ENCODE data around the gene MAL.

MAL gene

DNA sequence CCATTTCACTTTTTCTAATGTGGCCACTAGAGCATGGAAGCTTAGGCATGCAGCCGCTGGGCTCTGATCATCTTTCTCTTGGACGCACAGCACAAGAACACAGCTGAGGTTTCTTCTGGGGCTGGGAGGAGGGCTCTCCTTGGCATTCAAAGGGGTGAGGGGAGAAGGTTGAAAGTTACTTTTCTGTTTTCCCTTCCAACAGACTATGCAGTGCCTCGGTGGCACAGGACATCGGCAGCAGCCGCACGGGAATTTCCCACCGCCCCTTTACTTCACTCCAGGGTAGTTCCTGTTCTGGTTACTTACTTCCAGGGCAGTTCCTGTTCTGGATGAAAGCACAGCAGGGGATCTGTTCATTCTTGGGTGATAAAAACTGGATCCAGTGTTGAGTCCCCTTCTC lies 18.9 kb upstream of the MAL start:
- Mint-ChIP-seq H3K27me3 (peaks cover 12% of the 10 kb centered on the region), H3K4me1 (no peaks in the 10 kb centered on the region), H3K9me3 (no peaks in the 10 kb centered on the region), H3K36me3 (no peaks in the 10 kb centered on the region), H3K27ac (no peak overlapping the region), H3K4me3 (no peak overlapping the region)
- no peak for ATAC-seq

DNA sequence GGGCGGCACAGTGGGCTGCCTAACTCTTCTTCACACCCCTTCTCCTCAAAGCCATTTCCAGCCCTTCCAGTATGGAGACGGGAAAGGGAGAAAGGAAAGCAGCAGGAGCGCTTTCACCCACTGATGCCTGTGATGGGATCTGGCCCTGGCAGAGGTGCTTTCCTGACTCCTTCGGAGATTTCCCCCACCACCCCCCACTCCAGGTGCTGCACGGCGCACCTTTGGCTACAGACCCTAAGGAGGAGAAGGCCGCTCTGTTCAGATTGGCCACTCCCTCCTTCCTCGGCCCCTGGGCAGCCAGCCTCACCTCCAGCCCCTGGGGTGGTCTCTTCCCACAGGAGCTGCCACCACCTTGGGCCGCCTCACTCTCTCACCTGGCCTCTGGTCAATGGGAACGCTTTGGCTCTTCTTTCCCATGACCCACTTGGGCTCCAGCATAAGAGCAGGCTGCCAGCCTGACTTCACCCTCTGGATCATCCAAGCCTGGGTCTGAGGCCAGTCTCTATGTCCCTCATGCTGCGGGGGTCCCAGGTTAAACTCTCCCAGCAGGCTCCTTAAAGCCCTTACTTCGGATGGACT lies 18.4 kb upstream of the MAL start:
- H3K4me3 Mint-ChIP-seq = no peak overlapping the region
- H3K27ac Mint-ChIP-seq = no peak overlapping the region
- no peaks in the 10 kb centered on the region for H3K36me3 Mint-ChIP-seq
- H3K9me3 Mint-ChIP-seq = no peaks in the 10 kb centered on the region
- peaks cover 14% of the 10 kb centered on the region for H3K27me3 Mint-ChIP-seq
- H3K4me1 Mint-ChIP-seq = no peaks in the 10 kb centered on the region
- no peak for ATAC-seq

DNA sequence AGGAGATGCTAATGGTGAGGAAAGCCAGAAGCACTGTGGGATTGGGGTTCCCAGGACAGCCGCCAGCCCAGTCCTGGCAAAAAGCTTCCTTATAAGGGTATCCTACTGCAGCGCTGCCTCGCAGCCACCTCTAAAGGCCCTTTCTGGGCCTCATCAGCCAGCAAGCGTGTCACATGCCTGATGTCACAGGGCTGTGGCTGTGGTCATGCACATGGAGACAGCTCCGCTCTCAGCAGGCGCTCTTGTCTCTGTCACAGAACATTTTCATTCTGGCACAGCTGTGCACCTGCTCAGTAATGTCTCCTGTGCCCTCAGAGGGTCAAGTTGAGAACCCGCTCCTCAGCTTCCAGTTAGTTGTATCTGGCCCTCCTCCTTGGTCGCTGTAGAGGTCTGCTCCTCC lies 17.7 kb upstream of the MAL start:
- H3K4me1 Mint-ChIP-seq = no peaks in the 10 kb centered on the region
- H3K9me3 Mint-ChIP-seq = no peaks in the 10 kb centered on the region
- no peak for ATAC-seq
- peaks cover 21% of the 10 kb centered on the region for H3K27me3 Mint-ChIP-seq
- no peak overlapping the region for H3K4me3 Mint-ChIP-seq
- no peak overlapping the region for H3K27ac Mint-ChIP-seq
- H3K36me3 Mint-ChIP-seq = no peaks in the 10 kb centered on the region

DNA sequence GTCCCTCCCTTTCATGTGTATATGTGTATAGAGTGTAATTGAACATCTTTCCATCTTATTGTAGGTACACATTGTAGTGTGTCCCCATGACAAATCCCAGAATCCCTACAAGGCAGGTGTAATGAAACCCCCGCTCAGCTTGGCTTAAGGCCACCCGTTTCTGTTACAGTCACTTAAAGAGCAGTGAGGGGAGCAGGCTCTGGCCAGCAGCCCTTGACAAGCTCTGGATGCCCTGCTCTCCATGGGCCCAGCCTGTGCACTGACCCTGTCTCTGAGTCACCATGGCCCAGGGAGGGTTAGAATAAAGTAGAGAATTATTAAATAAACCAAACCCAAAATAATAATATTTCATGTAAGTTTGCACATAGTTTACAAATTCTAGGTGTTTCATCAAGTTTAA lies 17.2 kb upstream of the MAL start:
- ATAC-seq = no peak
- H3K4me1 Mint-ChIP-seq = no peaks in the 10 kb centered on the region
- peaks cover 25% of the 10 kb centered on the region for H3K27me3 Mint-ChIP-seq
- no peaks in the 10 kb centered on the region for H3K36me3 Mint-ChIP-seq
- no peaks in the 10 kb centered on the region for H3K9me3 Mint-ChIP-seq
- H3K27ac Mint-ChIP-seq = no peak overlapping the region
- H3K4me3 Mint-ChIP-seq = no peak overlapping the region

DNA sequence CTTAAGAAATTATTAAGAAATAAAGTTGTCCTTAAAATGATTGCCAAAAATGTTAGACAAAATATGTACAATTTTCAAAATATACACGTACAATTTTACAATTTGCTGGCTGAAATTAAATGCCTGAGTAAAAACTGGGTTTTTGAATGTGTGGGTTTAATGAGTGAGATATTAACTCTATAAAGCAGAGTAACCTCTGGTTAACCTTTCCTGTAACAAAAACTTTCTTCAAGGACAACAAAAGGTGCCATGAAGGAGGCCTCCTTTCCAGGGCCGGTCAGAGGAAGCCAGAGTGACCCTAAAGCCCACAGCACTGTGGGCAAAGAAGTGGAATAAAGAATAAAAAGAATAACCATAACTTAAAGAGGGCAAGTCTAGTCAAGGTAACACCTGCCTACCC lies 16.5 kb upstream of the MAL start:
- Mint-ChIP-seq H3K4me3 (no peak overlapping the region), H3K4me1 (no peaks in the 10 kb centered on the region), H3K27me3 (peaks cover 23% of the 10 kb centered on the region), H3K9me3 (no peaks in the 10 kb centered on the region), H3K36me3 (no peaks in the 10 kb centered on the region), H3K27ac (no peak overlapping the region)
- ATAC-seq = no peak

DNA sequence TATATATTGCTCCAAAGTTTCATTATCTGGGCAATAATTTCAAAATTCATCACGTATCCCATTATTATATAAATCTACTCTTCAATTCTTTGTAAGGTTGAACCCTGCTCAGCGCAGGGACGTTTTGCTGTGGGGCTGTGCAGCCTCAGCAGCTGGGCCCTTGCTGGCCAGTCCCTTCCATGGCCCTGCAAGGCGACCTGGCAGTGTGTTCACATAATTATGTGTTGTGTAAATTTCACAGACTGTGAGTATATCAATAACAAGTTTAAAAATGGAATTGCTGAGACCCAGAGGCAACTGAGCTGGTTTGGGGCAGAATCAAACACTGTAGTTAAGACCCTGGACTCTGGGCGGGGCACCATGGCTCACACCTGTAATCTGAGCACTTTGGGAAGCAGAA lies 16.1 kb upstream of the MAL start:
- Mint-ChIP-seq H3K9me3 (no peaks in the 10 kb centered on the region), H3K36me3 (no peaks in the 10 kb centered on the region), H3K27me3 (peaks cover 23% of the 10 kb centered on the region), H3K27ac (no peak overlapping the region), H3K4me1 (no peaks in the 10 kb centered on the region), H3K4me3 (no peak overlapping the region)
- ATAC-seq = no peak

DNA sequence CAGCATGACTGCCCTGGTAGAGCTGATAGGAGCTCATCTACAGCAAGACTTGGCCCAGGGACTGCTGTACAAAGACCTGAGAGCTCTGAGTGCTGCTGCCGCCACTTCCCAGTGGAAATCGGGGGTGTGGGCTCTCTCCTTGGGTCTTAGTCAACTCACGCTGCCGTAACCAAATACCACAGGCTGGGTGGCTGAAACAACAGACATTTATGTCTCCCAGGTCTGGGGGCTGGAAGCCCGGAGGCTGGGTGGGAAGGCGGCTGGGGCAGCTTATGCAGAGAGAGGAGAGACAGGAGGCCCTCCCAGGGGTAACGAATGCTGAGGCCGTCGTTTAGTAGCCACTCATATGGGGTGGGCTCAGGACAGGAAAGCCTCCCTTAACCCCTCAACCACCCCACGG lies 15.4 kb upstream of the MAL start:
- H3K4me1 Mint-ChIP-seq = no peaks in the 10 kb centered on the region
- no peaks in the 10 kb centered on the region for H3K36me3 Mint-ChIP-seq
- no peaks in the 10 kb centered on the region for H3K9me3 Mint-ChIP-seq
- H3K27ac Mint-ChIP-seq = no peak overlapping the region
- H3K27me3 Mint-ChIP-seq = peaks cover 20% of the 10 kb centered on the region
- no peak for ATAC-seq
- H3K4me3 Mint-ChIP-seq = no peak overlapping the region

DNA sequence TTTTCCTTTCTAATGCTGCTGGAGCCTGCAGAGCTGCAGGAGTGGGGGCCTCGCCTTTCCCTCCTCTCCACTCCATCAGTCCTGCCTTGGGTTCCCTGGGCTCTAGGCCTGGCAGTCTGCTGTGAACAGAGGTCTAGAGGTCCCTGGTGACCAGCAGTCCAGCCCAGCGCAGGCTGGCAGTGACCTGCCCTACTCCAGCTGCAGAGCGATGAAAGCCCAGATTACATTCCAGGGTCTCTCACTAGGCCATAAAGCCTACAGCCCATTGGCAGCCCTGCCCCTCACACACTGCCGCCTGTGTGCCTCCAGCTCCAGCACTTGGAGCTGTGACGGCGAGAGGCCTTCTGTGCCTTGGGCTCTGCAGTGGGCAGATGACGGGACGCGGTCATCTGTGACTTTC lies 14.8 kb upstream of the MAL start:
- Mint-ChIP-seq H3K4me3 (no peak overlapping the region), H3K27me3 (peaks cover 20% of the 10 kb centered on the region), H3K27ac (no peak overlapping the region), H3K36me3 (no peaks in the 10 kb centered on the region), H3K4me1 (no peaks in the 10 kb centered on the region), H3K9me3 (no peaks in the 10 kb centered on the region)
- ATAC-seq = no peak

DNA sequence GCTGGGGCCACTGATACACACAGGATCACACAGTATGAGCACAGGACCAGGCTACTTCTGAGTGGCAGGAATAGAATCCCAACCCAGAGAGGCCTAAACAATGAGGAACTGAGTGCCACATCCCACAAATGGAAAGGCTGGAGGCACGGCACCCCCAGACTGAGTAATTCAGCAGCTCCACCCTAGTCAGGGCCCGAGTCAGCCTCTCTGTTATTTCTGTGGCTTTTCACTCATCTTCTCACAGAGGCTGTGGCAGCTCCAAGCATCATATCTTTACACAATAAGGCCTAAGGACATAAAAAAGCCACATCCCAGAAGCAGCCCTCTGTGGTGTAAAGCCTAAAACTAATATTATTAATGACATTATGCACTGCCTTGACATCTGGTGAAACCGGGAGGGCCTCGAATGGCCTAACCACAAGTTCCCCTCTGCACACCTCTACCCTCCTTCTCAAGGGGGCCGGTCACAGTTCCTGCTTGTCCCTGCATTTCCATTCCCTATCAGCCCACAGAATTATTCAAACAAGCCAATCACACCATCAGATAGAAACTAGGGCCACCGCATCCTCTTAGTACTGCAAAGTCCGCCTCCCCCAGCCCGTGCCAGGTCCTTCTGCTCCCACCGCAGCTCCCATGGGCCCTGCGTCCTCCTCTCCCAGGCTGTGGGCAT lies 12.5 kb upstream of the MAL start:
- H3K27ac Mint-ChIP-seq = no peak overlapping the region
- H3K4me3 Mint-ChIP-seq = no peak overlapping the region
- no peaks in the 10 kb centered on the region for H3K4me1 Mint-ChIP-seq
- H3K9me3 Mint-ChIP-seq = no peaks in the 10 kb centered on the region
- peaks cover 28% of the 10 kb centered on the region for H3K27me3 Mint-ChIP-seq
- no peaks in the 10 kb centered on the region for H3K36me3 Mint-ChIP-seq
- ATAC-seq = peak; percentile 25

DNA sequence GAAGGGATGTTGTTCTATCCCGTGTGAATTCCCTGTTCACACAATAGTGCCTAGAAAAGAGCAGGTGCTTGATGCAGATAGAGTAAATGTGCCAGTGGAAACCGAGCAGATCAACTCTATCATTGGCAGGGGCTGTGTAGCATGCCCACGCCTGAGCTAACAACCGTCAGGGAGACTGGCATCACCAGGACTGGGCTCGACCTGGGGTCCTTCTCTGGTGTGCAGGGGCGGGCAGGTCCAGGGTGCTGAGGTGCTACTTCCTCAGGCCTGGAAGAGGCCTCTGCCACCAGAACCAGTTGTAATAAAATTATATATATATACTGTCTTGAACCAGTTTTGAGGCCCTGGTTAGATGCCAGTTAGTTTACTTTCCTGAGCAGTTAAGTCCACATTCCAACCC lies 11.8 kb upstream of the MAL start:
- no peaks in the 10 kb centered on the region for H3K4me1 Mint-ChIP-seq
- peaks cover 28% of the 10 kb centered on the region for H3K27me3 Mint-ChIP-seq
- H3K4me3 Mint-ChIP-seq = no peak overlapping the region
- no peak for ATAC-seq
- H3K9me3 Mint-ChIP-seq = no peaks in the 10 kb centered on the region
- H3K27ac Mint-ChIP-seq = no peak overlapping the region
- no peaks in the 10 kb centered on the region for H3K36me3 Mint-ChIP-seq

DNA sequence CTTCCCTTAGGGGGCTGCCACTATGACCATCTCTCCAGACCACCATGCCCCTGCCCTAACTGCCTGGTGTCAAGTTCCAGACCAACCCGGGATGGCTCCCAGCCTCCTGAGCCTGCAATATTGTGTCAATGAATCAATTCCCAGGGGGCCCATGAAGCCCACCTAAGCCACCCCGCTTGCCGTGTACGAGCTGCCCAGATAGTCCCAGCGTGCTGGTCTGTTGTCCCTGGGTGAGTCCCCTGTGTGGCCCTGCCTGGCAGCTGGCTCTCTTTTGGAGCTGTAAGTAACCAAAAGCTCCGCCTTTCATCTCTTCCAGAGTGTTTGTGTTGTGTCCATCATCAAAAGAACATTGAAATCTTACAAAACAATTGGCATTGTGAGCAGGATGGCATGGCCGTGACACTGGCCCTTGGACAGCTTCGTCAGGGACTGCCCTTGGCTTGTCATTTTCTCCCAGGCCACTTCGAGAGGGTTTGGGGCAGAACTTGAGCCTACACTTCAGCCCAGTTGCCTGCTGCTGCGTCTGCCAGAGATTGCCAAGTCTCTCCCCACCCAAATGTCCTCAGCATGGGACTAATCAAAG lies 11.3 kb upstream of the MAL start:
- no peak overlapping the region for H3K4me3 Mint-ChIP-seq
- peaks cover 28% of the 10 kb centered on the region for H3K27me3 Mint-ChIP-seq
- no peaks in the 10 kb centered on the region for H3K9me3 Mint-ChIP-seq
- ATAC-seq = no peak
- no peak overlapping the region for H3K27ac Mint-ChIP-seq
- no peaks in the 10 kb centered on the region for H3K4me1 Mint-ChIP-seq
- no peaks in the 10 kb centered on the region for H3K36me3 Mint-ChIP-seq

DNA sequence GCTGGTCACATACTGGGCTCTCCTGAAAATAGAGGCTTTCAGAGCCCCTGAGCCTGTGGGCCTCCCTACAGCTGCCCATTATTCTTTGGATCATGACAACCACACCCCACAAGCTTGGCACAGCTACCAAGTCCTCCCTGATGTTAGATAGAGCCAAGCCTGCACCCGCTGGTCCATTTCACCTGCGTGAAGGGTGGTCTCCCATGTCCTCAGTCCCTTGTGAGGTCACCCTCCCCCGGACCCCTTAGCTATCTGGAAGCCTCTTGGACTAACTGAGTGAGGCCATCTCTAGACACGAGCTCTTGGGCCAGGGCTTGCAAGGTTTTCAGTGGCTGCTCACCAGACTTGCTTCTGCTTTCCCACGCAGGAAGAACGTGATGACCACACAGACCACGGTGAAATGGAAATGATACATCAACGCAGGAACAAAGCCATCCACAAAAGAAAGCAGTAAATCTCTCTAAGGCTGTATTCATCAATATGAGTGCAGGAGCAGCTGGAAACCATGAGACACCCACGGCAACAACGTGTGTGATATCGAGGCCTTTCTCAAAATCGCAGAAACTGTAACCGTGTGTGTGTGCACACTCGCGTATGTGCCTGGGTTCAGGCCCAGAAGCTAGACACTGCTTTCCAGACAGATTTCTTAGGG lies 10.1 kb upstream of the MAL start:
- Mint-ChIP-seq H3K36me3 (no peaks in the 10 kb centered on the region), H3K4me1 (no peaks in the 10 kb centered on the region), H3K27me3 (peaks cover 34% of the 10 kb centered on the region), H3K9me3 (no peaks in the 10 kb centered on the region), H3K27ac (no peak overlapping the region), H3K4me3 (no peak overlapping the region)
- ATAC-seq = no peak

DNA sequence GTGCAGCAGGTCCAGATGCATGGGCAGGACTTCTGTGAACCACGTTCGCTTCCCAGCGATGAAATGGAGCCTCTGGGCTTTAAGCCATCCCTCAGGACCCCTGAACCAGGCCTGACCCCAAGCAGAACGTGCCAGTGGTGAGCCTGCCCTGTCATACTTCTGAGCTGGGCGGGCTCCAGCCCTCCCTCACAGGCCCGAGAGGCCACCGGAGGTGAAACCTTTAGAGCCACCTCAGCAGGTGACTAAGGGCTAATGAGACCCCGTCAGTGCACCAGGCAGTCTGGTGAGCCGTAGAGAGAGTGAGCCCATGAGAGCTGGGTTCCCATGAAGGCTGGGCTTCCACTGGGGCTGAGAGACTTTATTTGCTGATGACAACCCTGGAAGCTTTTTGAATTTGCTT lies 8.9 kb upstream of the MAL start:
- Mint-ChIP-seq H3K9me3 (no peaks in the 10 kb centered on the region), H3K27me3 (peaks cover 43% of the 10 kb centered on the region), H3K36me3 (no peaks in the 10 kb centered on the region), H3K4me1 (no peaks in the 10 kb centered on the region), H3K4me3 (no peak overlapping the region), H3K27ac (no peak overlapping the region)
- no peak for ATAC-seq

DNA sequence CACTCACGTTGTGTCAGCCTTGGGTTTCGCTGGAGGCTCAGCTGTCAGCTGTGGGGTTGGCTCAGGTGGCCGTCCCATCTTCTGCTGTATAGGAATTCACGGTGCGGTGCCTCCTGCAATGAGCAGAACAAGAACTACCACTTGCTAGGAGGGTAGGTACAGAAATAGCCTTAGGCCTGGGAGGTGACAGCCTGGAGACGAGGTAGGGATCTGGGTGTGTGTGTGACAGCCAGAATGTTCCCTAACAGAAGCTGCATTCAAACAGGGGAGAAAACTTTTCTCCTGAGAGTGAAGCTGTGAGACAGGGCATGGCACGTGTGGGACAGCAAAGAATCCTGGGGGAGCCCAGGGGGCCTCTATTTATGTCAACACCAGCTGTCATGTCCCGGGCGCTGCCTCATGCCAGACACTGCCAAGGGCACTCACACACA lies 8.4 kb upstream of the MAL start:
- Mint-ChIP-seq H3K9me3 (no peaks in the 10 kb centered on the region), H3K4me1 (no peaks in the 10 kb centered on the region), H3K27ac (no peak overlapping the region), H3K4me3 (no peak overlapping the region), H3K36me3 (no peaks in the 10 kb centered on the region), H3K27me3 (peaks cover 46% of the 10 kb centered on the region)
- no peak for ATAC-seq

DNA sequence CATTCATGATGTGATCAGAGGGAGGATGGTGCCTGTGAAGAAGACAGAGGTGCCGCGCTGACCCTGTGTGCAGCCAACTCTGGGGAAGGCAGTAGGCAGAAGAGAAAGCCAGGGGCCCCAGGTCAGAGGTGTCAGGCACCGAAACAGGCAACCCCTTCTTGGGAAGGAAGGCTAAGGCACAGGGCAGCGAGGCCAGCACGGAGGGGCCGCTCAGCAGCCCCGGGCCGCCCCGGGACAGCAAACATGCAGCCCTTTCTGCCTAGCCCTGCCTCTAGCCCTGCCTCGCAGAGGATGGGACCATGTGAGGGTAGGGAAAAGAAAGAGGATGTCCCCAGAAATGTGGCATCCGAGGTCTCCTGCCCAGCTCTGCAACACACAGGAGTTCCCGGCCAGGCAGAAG lies 7.7 kb upstream of the MAL start:
- Mint-ChIP-seq H3K27ac (no peak overlapping the region), H3K36me3 (no peaks in the 10 kb centered on the region), H3K4me1 (no peaks in the 10 kb centered on the region), H3K27me3 (peaks cover 46% of the 10 kb centered on the region), H3K4me3 (no peak overlapping the region), H3K9me3 (no peaks in the 10 kb centered on the region)
- ATAC-seq = no peak

DNA sequence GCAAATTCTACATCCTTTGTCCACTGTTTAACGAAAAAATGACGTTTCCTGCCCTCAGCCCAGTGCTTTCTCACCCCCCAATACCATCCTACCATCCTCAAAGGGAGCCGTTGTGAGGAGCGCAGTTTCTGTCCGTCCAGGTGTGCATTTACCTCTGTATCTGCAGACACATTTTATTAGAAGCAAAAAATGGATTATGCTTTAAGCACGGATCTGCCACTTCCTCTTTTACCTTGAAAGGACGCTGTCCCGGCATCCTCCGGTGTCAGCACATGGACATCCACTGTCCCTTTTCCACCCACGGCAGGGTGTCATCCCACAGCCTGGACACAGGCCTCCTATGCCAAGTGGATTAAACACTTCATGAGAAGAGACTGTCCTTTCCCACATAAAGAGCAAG lies 7.2 kb upstream of the MAL start:
- no peak overlapping the region for H3K4me3 Mint-ChIP-seq
- no peaks in the 10 kb centered on the region for H3K9me3 Mint-ChIP-seq
- no peak overlapping the region for H3K27ac Mint-ChIP-seq
- no peaks in the 10 kb centered on the region for H3K36me3 Mint-ChIP-seq
- H3K4me1 Mint-ChIP-seq = no peaks in the 10 kb centered on the region
- peaks cover 46% of the 10 kb centered on the region for H3K27me3 Mint-ChIP-seq
- ATAC-seq = no peak

All from stimulated activated memory B cell treated with anti-CD40 and anti-IgM and Interleukin-4, amounts not matched to agents 10 μg/mL and 1 μg/mL and 100 μg/mL, for 72 hours (primary cell).